DMS153 (cell line): ENCODE data around the gene ZFP36L1.

Experiments used
- DNase-seq: peaks from one replicate; lab custom pipeline; 2025; lab: John Stamatoyannopoulos, UW

The ZFP36L1 gene

GRCh38 chr14:68762953-68763764 is 29.7 kb downstream of the ZFP36L1 start:
- no peak for DNase-seq

GRCh38 chr14:68761391-68761790 is 31.5 kb downstream of the ZFP36L1 start:
- DNase-seq: no peak

GRCh38 chr14:68760761-68761160 is 32.1 kb downstream of the ZFP36L1 start:
- no peak for DNase-seq

- no peak for DNase-seq
These were observed 32.9 kb downstream of the ZFP36L1 start for GRCh38 chr14:68759937-68760336.

- no peak for DNase-seq
These were observed 33.8 kb downstream of the ZFP36L1 start for GRCh38 chr14:68759017-68759560.

GRCh38 chr14:68758301-68758700 is 34.6 kb downstream of the ZFP36L1 start:
- DNase-seq: no peak

- no peak for DNase-seq
These were observed 35.2 kb downstream of the ZFP36L1 start for GRCh38 chr14:68757618-68758081.

- no peak for DNase-seq
These were observed 36.1 kb downstream of the ZFP36L1 start for GRCh38 chr14:68756734-68757133.

- no peak for DNase-seq
These were observed 36.8 kb downstream of the ZFP36L1 start for GRCh38 chr14:68756000-68756481.

GRCh38 chr14:68755016-68755353 is 37.9 kb downstream of the ZFP36L1 start:
- DNase-seq: no peak

- no peak for DNase-seq
These were observed 39.2 kb downstream of the ZFP36L1 start for GRCh38 chr14:68753690-68754089.

- no peak for DNase-seq
These were observed 40.4 kb downstream of the ZFP36L1 start for GRCh38 chr14:68752271-68753006.

GRCh38 chr14:68749487-68750475 is 43.1 kb downstream of the ZFP36L1 start:
- DNase-seq: no peak

GRCh38 chr14:68748691-68749090 is 44.2 kb downstream of the ZFP36L1 start:
- no peak for DNase-seq

- no peak for DNase-seq
These were observed 44.6 kb downstream of the ZFP36L1 start for GRCh38 chr14:68748260-68748659.

GRCh38 chr14:68747393-68747792 is 45.5 kb downstream of the ZFP36L1 start:
- no peak for DNase-seq

- no peak for DNase-seq
These were observed 48.3 kb downstream of the ZFP36L1 start for GRCh38 chr14:68744613-68745012.

- no peak for DNase-seq
These were observed 50.9 kb downstream of the ZFP36L1 start for GRCh38 chr14:68741839-68742470.

GRCh38 chr14:68741477-68741791 is 51.4 kb downstream of the ZFP36L1 start:
- no peak for DNase-seq

GRCh38 chr14:68740788-68741476 is 51.9 kb downstream of the ZFP36L1 start:
- DNase-seq: no peak

- DNase-seq: no peak
These were observed 53.2 kb downstream of the ZFP36L1 start for GRCh38 chr14:68739701-68740100.
